ENCODE measurements around the gene PDE4C.

Gene PDE4C

GRCh38 chr19:18202778-18203407 is 23.3 kb downstream of the PDE4C start:
- peak overlapping the region; percentile 89 for H3K27ac ChIP-seq
- TF ChIP-seq CTCF (conservative IDR thresholded peaks at IDR 0.05), result peak; percentile 47; the same call in 1 of the 2 replicates

GRCh38 chr19:18202397-18202777 is 23.9 kb downstream of the PDE4C start:
- H3K27ac ChIP-seq, result peak overlapping the region; percentile 89; the same call in 1 of the 2 replicates
- TF ChIP-seq CTCF (conservative IDR thresholded peaks at IDR 0.05), result no peak

GRCh38 chr19:18198374-18198773 is 27.9 kb downstream of the PDE4C start:
- no peak for TF ChIP-seq CTCF (conservative IDR thresholded peaks at IDR 0.05)
- H3K27ac ChIP-seq, result no peak overlapping the region

GRCh38 chr19:18197941-18198340 is 28.3 kb downstream of the PDE4C start:
- TF ChIP-seq CTCF (conservative IDR thresholded peaks at IDR 0.05), result no peak
- H3K27ac ChIP-seq, result no peak overlapping the region

GRCh38 chr19:18197306-18197705 is 28.9 kb downstream of the PDE4C start:
- H3K27ac ChIP-seq, result no peak overlapping the region
- no peak for TF ChIP-seq CTCF (conservative IDR thresholded peaks at IDR 0.05)

- no peak for TF ChIP-seq CTCF (conservative IDR thresholded peaks at IDR 0.05)
- H3K27ac ChIP-seq, result no peak overlapping the region
Measured at GRCh38 chr19:18196511-18196845, 29.8 kb downstream of the PDE4C start.

- peak overlapping the region; percentile 15; the same call in 1 of the 2 replicates for H3K27ac ChIP-seq
- no peak for TF ChIP-seq CTCF (conservative IDR thresholded peaks at IDR 0.05)
Measured at GRCh38 chr19:18194554-18195238, 31.5 kb downstream of the PDE4C start.
